ENCODE data around the gene ZMIZ2.
"Not testable (repeated sequence)": the region's sequence is repeated elsewhere in the genome, so short reads cannot be mapped to it uniquely, and the experiment has no call there.

Gene ZMIZ2

GRCh38 chr7:44775383-44776107, 26.9 kb downstream of the ZMIZ2 start:
- POLR2A ChIA-PET: no interaction called here
- DNase-seq (ENCODE audit: low read depth, low spot score): no peak
- no peak for TF ChIP-seq CTCF (IDR thresholded peaks at IDR 0.05; ENCODE audit: insufficient read depth, low read length, missing control alignments)
- no peak overlapping the region for H3K4me3 ChIP-seq (ENCODE audit: low read depth, low read length)
- CTCF ChIA-PET: no interaction called here

GRCh38 chr7:44776211-44776610, 27.6 kb downstream of the ZMIZ2 start:
- no peak for TF ChIP-seq CTCF (IDR thresholded peaks at IDR 0.05; ENCODE audit: insufficient read depth, low read length, missing control alignments)
- CTCF ChIA-PET: no interaction called here
- POLR2A ChIA-PET: no interaction called here
- no peak overlapping the region for H3K4me3 ChIP-seq (ENCODE audit: low read depth, low read length)
- no peak for DNase-seq (ENCODE audit: low read depth, low spot score)

- ChIA-PET CTCF (no interaction called here), POLR2A (no interaction called here)
- TF ChIP-seq CTCF (IDR thresholded peaks at IDR 0.05; ENCODE audit: insufficient read depth, low read length, missing control alignments): no peak
- H3K4me3 ChIP-seq (ENCODE audit: low read depth, low read length): no peak overlapping the region
- no peak for DNase-seq (ENCODE audit: low read depth, low spot score)
Observed at GRCh38 chr7:44782460-44782859, 33.8 kb downstream of the ZMIZ2 start.

GRCh38 chr7:44783407-44783806, 34.8 kb downstream of the ZMIZ2 start:
- ChIA-PET POLR2A (no interaction called here), CTCF (no interaction called here)
- H3K4me3 ChIP-seq (ENCODE audit: low read depth, low read length): no peak overlapping the region
- DNase-seq (ENCODE audit: low read depth, low spot score): no peak
- TF ChIP-seq CTCF (IDR thresholded peaks at IDR 0.05; ENCODE audit: insufficient read depth, low read length, missing control alignments): no peak

- ChIA-PET CTCF (no interaction called here), POLR2A (no interaction called here)
- no peak for DNase-seq (ENCODE audit: low read depth, low spot score)
- H3K4me3 ChIP-seq (ENCODE audit: low read depth, low read length): no peak overlapping the region
- TF ChIP-seq CTCF (IDR thresholded peaks at IDR 0.05; ENCODE audit: insufficient read depth, low read length, missing control alignments): no peak
Observed at GRCh38 chr7:44784364-44784763, 35.7 kb downstream of the ZMIZ2 start.

- CTCF ChIA-PET; DNase-seq (ENCODE audit: low read depth, low spot score); POLR2A ChIA-PET; H3K4me3 ChIP-seq (ENCODE audit: low read depth, low read length): not testable (repeated sequence)
Observed at GRCh38 chr7:44785218-44785617, 36.6 kb downstream of the ZMIZ2 start.

- no peak for DNase-seq (ENCODE audit: low read depth, low spot score)
- POLR2A ChIA-PET: no interaction called here
- no peak overlapping the region for H3K4me3 ChIP-seq (ENCODE audit: low read depth, low read length)
- no peak for TF ChIP-seq CTCF (IDR thresholded peaks at IDR 0.05; ENCODE audit: insufficient read depth, low read length, missing control alignments)
- CTCF ChIA-PET: no interaction called here
Observed at GRCh38 chr7:44787041-44787440, 38.4 kb downstream of the ZMIZ2 start.
